Measurements from ENCODE around the gene PUDP. TPM values are rescaled to one million over a fixed set of nuclear protein-coding genes. Genes with fewer than 3 reads are reported as not detected.

Gene PUDP
- total RNA-seq, 4 donors from 2014 or later = 5.3 to 16.1 (median 5.6) TPM

DNA sequence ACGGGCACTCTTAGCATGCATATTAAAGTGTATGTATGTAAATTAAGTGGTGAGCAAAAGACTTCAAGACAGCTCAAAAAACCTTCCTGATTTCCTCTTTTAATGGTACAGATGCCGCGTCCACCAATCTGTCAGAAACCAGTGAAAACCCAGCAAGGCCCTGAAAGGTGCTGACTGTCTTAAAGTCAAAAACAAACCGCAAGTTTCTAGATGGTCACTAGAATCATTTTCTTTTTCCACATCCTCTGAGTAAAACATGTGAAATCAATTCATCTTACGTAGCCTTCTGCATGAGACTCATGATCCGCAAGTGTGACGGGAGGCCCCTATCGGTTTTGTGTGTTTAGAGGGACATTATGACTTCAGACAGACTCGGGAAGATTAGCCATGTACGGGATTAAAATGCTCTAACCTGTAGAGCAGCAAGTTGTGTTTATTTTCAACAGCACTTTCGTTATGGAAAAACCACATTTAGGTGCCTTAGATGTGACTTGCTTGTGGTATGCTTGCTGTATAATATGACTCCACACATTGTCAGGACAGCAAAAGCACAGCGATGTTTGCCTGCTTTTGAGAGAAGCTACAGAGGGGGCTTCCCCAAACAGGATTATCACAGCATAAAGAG is 88.6 kb downstream of the PUDP start:
- no peak overlapping the region for H3K27ac ChIP-seq
- no peak for DNase-seq (ENCODE audit: low spot score in 2 of 2)
- H3K4me1 ChIP-seq = no peaks in the 10 kb centered on the region
- H3K36me3 ChIP-seq = no peaks in the 10 kb centered on the region
- H3K9me3 ChIP-seq = no peaks in the 10 kb centered on the region
- 97% methylated on average over 12 of the region's 12 CpGs for WGBS
- H3K4me3 ChIP-seq = no peak overlapping the region
- H3K27me3 ChIP-seq = no peaks in the 10 kb centered on the region
- no peak for TF ChIP-seq POLR2A (IDR thresholded peaks at IDR 0.05)
- TF ChIP-seq, protein P1, sequence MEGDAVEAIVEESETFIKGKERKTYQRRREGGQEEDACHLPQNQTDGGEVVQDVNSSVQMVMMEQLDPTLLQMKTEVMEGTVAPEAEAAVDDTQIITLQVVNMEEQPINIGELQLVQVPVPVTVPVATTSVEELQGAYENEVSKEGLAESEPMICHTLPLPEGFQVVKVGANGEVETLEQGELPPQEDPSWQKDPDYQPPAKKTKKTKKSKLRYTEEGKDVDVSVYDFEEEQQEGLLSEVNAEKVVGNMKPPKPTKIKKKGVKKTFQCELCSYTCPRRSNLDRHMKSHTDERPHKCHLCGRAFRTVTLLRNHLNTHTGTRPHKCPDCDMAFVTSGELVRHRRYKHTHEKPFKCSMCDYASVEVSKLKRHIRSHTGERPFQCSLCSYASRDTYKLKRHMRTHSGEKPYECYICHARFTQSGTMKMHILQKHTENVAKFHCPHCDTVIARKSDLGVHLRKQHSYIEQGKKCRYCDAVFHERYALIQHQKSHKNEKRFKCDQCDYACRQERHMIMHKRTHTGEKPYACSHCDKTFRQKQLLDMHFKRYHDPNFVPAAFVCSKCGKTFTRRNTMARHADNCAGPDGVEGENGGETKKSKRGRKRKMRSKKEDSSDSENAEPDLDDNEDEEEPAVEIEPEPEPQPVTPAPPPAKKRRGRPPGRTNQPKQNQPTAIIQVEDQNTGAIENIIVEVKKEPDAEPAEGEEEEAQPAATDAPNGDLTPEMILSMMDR (IDR thresholded peaks at IDR 0.05) = no peak
- TF ChIP-seq POLR2AphosphoS5 (IDR thresholded peaks at IDR 0.05) = no peak
- no peak for TF ChIP-seq EP300 (IDR thresholded peaks at IDR 0.05)

DNA sequence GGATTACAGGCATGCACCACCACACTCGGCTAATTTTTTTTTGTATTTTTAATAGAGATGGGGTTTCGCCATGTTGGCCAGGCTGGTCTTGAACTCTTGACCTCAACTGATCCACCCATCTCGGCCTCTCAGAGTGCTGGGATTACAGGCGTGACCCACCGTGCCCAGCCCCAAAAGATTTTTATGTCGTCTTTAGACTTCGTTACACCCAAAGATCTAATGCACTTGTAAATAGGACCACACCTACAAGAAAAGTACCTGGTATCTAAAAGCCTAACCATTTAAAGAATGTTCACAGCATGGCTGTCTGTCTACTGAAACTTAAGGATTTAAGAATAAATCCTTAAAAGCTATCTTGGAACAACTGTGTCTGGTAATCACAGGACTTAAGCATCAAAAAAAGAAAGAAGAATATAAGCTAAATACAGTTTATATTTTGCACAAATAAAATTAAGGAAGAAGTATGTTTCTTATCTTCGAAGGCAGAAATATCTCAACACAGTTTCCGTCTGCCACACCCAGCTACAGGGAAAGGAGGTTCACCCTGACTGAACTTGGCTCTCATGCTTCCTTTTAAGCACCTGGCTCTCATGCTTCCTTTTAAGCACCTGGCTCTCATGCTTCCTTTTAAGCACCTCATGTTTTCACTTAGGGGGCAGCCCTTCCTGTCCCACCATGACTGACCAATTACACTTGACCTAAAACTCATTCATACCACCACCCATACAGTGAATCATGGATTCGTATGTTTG is 92.4 kb downstream of the PUDP start:
- Histone ChIP-seq H3K4me1 (no peaks in the 10 kb centered on the region), H3K4me3 (no peak overlapping the region), H3K36me3 (no peaks in the 10 kb centered on the region), H3K27me3 (no peaks in the 10 kb centered on the region), H3K9me3 (no peaks in the 10 kb centered on the region), H3K27ac (no peak overlapping the region)
- DNase-seq (ENCODE audit: low spot score in 2 of 2) = no peak
- TF ChIP-seq EP300 (IDR thresholded peaks at IDR 0.05) (no peak), POLR2A (IDR thresholded peaks at IDR 0.05) (no peak), POLR2AphosphoS5 (IDR thresholded peaks at IDR 0.05) (no peak)
- TF ChIP-seq, protein P1 (IDR thresholded peaks at IDR 0.05) = no peak
- 71% methylated on average over 10 of the region's 10 CpGs for WGBS

DNA sequence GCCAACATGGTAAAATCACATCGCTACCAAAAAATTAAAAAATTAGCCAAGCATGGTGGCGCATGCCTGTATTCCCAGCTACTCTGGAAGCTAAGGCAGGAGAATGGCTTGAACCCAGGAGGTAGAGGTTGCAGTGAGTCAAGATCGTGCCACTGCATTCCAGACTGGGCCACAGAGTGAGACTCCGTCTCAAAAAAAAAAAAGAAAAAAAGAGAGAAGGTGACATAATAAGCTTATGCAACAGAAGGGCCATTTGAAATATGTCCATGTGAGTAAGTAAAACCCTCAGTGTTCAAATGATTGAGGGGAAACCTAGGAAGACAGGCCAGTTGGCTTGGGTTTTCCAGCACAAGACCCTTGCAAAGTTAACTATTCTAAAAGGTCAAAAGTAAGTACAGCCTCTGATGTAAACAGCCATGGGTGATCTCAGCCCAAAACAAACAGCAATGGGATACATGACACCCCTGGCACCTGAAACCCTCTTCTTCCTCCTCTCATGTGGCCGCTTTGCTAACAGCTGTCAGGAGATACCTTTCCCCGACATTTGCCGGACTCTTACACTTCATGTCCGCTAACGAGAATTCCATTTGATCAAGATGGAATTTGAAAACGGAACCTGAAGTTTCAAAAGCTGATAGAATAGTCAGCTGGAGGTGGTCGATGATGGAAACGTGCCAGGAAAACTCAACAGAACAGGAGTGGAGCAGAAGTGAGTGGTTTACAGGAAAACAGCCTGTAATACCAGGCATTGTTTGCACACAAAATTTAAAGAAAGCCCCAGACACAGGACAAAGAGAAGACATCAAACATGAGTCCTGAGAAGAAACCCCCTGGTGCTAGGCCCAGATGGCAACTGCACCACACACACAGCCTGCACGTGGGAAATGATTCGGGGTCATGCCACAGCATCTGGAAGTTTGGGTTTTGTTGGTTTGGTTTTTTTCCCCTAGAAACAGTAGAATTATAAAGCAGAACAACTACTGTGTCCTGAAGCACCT is 93.4 kb downstream of the PUDP start:
- DNase-seq (ENCODE audit: low spot score in 2 of 2) = no peak
- H3K4me1 ChIP-seq = no peaks in the 10 kb centered on the region
- no peaks in the 10 kb centered on the region for H3K36me3 ChIP-seq
- no peak for TF ChIP-seq EP300 (IDR thresholded peaks at IDR 0.05)
- TF ChIP-seq POLR2A (IDR thresholded peaks at IDR 0.05) = no peak
- no peak for TF ChIP-seq POLR2AphosphoS5 (IDR thresholded peaks at IDR 0.05)
- TF ChIP-seq, protein P1 (IDR thresholded peaks at IDR 0.05) = no peak
- WGBS = 94% methylated on average over 14 of the region's 14 CpGs
- no peaks in the 10 kb centered on the region for H3K9me3 ChIP-seq
- no peak overlapping the region for H3K4me3 ChIP-seq
- no peaks in the 10 kb centered on the region for H3K27me3 ChIP-seq
- no peak overlapping the region for H3K27ac ChIP-seq

DNA sequence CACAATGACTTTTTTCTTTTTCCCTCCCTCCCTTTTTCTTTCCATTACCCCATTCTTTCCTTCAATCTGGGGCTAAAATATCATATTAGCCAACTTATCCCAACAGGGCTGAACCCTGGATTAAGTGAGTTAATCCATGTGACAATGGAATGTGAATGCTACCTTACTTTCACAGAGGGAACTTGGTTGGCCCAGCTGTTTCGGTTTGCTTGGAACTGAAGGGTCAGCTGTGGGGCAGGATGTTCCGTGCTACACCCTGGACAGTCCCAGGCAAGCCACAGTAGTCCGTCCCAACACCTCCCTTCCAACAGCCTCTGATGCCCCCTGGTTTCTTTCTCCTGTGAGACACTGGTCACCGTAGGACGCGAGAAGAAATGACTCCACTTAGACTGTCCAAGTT is 95.4 kb downstream of the PUDP start:
- no peak overlapping the region for H3K4me3 ChIP-seq
- no peaks in the 10 kb centered on the region for H3K36me3 ChIP-seq
- H3K4me1 ChIP-seq = no peaks in the 10 kb centered on the region
- no peak for DNase-seq (ENCODE audit: low spot score in 2 of 2)
- WGBS = 97% methylated on average over 6 of the region's 6 CpGs
- H3K27me3 ChIP-seq = no peaks in the 10 kb centered on the region
- no peak overlapping the region for H3K27ac ChIP-seq
- TF ChIP-seq, protein P1 (IDR thresholded peaks at IDR 0.05) = no peak
- TF ChIP-seq POLR2A (IDR thresholded peaks at IDR 0.05) = no peak
- TF ChIP-seq POLR2AphosphoS5 (IDR thresholded peaks at IDR 0.05) = no peak
- no peak for TF ChIP-seq EP300 (IDR thresholded peaks at IDR 0.05)
- no peaks in the 10 kb centered on the region for H3K9me3 ChIP-seq
